Measurements from ENCODE around the gene SPON1. TPM values are rescaled to one million over a fixed set of nuclear protein-coding genes. Genes with fewer than 3 reads are reported as not detected.
A peak's percentile ranks its signal among the peaks of the same experiment; 100 is the strongest.

The SPON1 gene
- total RNA-seq, 1 donor: 0.72 TPM

DNA sequence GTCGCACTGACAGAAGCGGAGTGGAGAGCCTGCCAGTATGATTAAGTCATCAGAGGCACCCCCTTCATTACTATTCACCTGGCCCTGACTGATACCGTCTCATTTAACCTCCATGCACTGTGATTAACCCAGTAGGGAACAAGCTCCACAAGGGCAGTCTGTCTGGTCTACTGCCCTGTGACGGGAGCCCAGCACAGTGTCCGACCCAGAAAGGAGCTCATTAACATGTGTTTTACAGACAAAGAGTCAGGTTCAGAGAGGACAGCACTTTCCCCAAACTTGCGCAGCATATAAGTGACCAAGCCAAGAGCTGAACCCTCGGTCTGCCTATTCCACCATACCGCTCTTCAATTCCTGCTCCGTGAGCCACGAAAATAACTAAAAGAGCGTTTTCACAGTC, 266.9 kb downstream of the SPON1 start:
- TF ChIP-seq, protein P1, sequence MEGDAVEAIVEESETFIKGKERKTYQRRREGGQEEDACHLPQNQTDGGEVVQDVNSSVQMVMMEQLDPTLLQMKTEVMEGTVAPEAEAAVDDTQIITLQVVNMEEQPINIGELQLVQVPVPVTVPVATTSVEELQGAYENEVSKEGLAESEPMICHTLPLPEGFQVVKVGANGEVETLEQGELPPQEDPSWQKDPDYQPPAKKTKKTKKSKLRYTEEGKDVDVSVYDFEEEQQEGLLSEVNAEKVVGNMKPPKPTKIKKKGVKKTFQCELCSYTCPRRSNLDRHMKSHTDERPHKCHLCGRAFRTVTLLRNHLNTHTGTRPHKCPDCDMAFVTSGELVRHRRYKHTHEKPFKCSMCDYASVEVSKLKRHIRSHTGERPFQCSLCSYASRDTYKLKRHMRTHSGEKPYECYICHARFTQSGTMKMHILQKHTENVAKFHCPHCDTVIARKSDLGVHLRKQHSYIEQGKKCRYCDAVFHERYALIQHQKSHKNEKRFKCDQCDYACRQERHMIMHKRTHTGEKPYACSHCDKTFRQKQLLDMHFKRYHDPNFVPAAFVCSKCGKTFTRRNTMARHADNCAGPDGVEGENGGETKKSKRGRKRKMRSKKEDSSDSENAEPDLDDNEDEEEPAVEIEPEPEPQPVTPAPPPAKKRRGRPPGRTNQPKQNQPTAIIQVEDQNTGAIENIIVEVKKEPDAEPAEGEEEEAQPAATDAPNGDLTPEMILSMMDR (IDR thresholded peaks at IDR 0.05; ENCODE audit: extremely low read depth, low read depth, low read length): no peak
- no peak overlapping the region for H3K27ac ChIP-seq (ENCODE audit: low read depth, low read length)
- no peaks in the 10 kb centered on the region for H3K9me3 ChIP-seq (ENCODE audit: low read depth, low read length)
- no peaks in the 10 kb centered on the region for H3K4me1 ChIP-seq (ENCODE audit: insufficient read depth, low read length)
- no peak overlapping the region for H2AFZ ChIP-seq (ENCODE audit: low read length)
- no peaks in the 10 kb centered on the region for H3K79me2 ChIP-seq (ENCODE audit: insufficient read depth, low read length)
- no peaks in the 10 kb centered on the region for H4K20me1 ChIP-seq (ENCODE audit: insufficient read depth, low read length)
- H3K27me3 ChIP-seq (ENCODE audit: insufficient read depth, low read length): no peaks in the 10 kb centered on the region
- no peak overlapping the region for H3K4me3 ChIP-seq (ENCODE audit: insufficient read depth, low read length)
- H3K36me3 ChIP-seq (ENCODE audit: insufficient read depth, low read length): no peaks in the 10 kb centered on the region
- no peak overlapping the region for H3K4me2 ChIP-seq (ENCODE audit: insufficient read depth, low read length)
- DNase-seq (ENCODE audit: insufficient read length, low spot score, missing footprints): no peak

DNA sequence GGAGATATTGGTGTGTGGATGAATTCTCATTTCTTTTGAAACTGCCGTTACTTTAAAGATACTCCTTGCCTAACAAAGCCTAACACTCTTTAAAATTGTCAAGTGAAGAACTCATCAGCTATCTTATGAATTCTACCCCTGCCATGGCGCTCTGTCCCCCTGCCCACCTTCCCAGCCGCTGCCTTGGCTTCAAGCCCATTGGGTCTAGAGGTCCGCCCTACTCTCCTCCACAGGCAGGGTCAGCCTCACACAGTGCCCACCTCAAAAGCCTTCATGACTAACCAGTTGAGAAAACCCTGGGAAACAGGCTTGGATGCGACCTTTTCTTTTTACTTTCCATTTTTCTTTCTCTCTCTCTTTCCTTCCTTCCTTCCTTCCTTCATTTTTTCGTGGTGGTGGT, 267.9 kb downstream of the SPON1 start:
- H4K20me1 ChIP-seq (ENCODE audit: insufficient read depth, low read length): no peaks in the 10 kb centered on the region
- no peak overlapping the region for H3K27ac ChIP-seq (ENCODE audit: low read depth, low read length)
- DNase-seq (ENCODE audit: insufficient read length, low spot score, missing footprints): no peak
- H3K36me3 ChIP-seq (ENCODE audit: insufficient read depth, low read length): no peaks in the 10 kb centered on the region
- H3K9me3 ChIP-seq (ENCODE audit: low read depth, low read length): no peaks in the 10 kb centered on the region
- H3K79me2 ChIP-seq (ENCODE audit: insufficient read depth, low read length): no peaks in the 10 kb centered on the region
- peaks cover 3% of the 10 kb centered on the region for H3K27me3 ChIP-seq (ENCODE audit: insufficient read depth, low read length)
- H3K4me1 ChIP-seq (ENCODE audit: insufficient read depth, low read length): no peaks in the 10 kb centered on the region
- H3K4me3 ChIP-seq (ENCODE audit: insufficient read depth, low read length): no peak overlapping the region
- H2AFZ ChIP-seq (ENCODE audit: low read length): no peak overlapping the region
- no peak overlapping the region for H3K4me2 ChIP-seq (ENCODE audit: insufficient read depth, low read length)
- TF ChIP-seq, protein P1 (IDR thresholded peaks at IDR 0.05; ENCODE audit: extremely low read depth, low read depth, low read length): no peak

DNA sequence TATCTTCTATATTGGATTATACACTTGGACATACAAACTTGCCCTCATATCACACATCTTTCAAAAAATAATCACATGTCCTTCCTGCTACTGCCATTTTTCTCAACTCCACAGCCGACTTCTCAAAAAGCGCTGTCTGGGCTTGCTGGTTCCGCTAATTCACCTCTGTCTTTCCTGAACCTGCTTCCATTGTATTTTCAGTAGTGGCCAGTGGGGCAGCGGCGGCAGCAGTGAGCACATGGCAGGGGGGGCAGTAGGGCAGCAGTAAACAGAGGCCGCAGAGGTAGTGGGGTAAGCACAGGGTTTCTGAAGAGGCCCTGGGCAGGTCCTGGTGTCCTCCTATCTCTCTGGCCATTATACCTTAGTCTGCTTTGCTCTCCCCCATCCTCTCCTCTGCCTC, 270.1 kb downstream of the SPON1 start:
- Histone ChIP-seq H3K36me3 (ENCODE audit: insufficient read depth, low read length) (no peaks in the 10 kb centered on the region), H3K4me2 (ENCODE audit: insufficient read depth, low read length) (no peak overlapping the region), H3K4me3 (ENCODE audit: insufficient read depth, low read length) (no peak overlapping the region), H3K4me1 (ENCODE audit: insufficient read depth, low read length) (no peaks in the 10 kb centered on the region), H4K20me1 (ENCODE audit: insufficient read depth, low read length) (no peaks in the 10 kb centered on the region), H3K27ac (ENCODE audit: low read depth, low read length) (no peak overlapping the region), H3K79me2 (ENCODE audit: insufficient read depth, low read length) (no peaks in the 10 kb centered on the region), H2AFZ (ENCODE audit: low read length) (no peak overlapping the region), H3K9me3 (ENCODE audit: low read depth, low read length) (no peaks in the 10 kb centered on the region), H3K27me3 (ENCODE audit: insufficient read depth, low read length) (peaks cover 3% of the 10 kb centered on the region)
- DNase-seq (ENCODE audit: insufficient read length, low spot score, missing footprints): no peak
- TF ChIP-seq, protein P1 (IDR thresholded peaks at IDR 0.05; ENCODE audit: extremely low read depth, low read depth, low read length): peak; percentile 30

DNA sequence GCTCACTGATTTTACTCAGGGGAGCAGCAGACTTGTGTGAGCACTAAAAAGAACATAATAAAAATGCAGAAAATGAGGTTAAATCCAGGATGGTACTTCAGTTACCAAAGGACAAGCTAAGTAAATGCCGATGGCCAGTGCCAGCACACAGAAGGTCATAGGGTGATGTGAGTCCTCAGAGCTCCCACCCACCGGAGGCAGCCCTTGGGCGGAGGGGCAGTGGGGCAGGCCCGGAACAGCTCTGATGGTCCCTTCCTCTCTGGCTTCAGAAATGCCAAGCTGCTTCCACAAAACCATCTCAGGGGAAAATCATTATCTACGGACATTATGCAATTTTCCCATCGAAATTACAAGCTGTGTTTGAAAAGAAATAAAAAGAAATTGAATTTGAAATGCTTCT, 271.9 kb downstream of the SPON1 start:
- H3K27ac ChIP-seq (ENCODE audit: low read depth, low read length): no peak overlapping the region
- no peak overlapping the region for H3K4me2 ChIP-seq (ENCODE audit: insufficient read depth, low read length)
- H3K79me2 ChIP-seq (ENCODE audit: insufficient read depth, low read length): no peaks in the 10 kb centered on the region
- TF ChIP-seq, protein P1 (IDR thresholded peaks at IDR 0.05; ENCODE audit: extremely low read depth, low read depth, low read length): no peak
- DNase-seq (ENCODE audit: insufficient read length, low spot score, missing footprints): peak; percentile 46
- no peak overlapping the region for H3K4me3 ChIP-seq (ENCODE audit: insufficient read depth, low read length)
- H3K27me3 ChIP-seq (ENCODE audit: insufficient read depth, low read length): peaks cover 9% of the 10 kb centered on the region
- no peak overlapping the region for H2AFZ ChIP-seq (ENCODE audit: low read length)
- no peaks in the 10 kb centered on the region for H3K36me3 ChIP-seq (ENCODE audit: insufficient read depth, low read length)
- H3K4me1 ChIP-seq (ENCODE audit: insufficient read depth, low read length): no peaks in the 10 kb centered on the region
- no peaks in the 10 kb centered on the region for H3K9me3 ChIP-seq (ENCODE audit: low read depth, low read length)
- H4K20me1 ChIP-seq (ENCODE audit: insufficient read depth, low read length): no peaks in the 10 kb centered on the region
